GM12878 (cell line): ENCODE results near the gene FIG4. TPM values are rescaled to one million over a fixed set of nuclear protein-coding genes. Genes with fewer than 3 reads are reported as not detected.

ENCODE experiments used
- ATAC-seq: fragments of 200-7000 bp; cut with Tn5 transposase; 3 replicates; pipeline ENCODE4 v1.9.1; 2020; ENCODE audit warnings: mild to moderate bottlenecking, moderate library complexity
- BruUV-seq: library from RNA; stranded (reverse); fragments of 400-500 nt; replicated peaks from 2 replicates; lab custom pipeline; 2021; lab: Mats Ljungman, UMichigan
- CTCF ChIA-PET: fragments of 300-600 bp; sonication (Branson Sonifier 250); formaldehyde crosslinking; extraction: SDS; loops from one replicate; lab custom pipeline; 2021; ENCODE audit warnings: inconsistent platforms; lab: Yijun Ruan, JAX
- POLR2A ChIA-PET: fragments of 350-600 bp; formaldehyde crosslinking; extraction: SDS; loops from one replicate; lab custom pipeline; 2021; ENCODE audit warnings: inconsistent platforms; lab: Charles Lee
- RAD21 ChIA-PET: fragments of 300-600 bp; sonication (Branson Sonifier 250); formaldehyde crosslinking; loops from one replicate; lab custom pipeline; 2023; ENCODE audit warnings: antibody characterized with exemption; ENCODE audit not compliant: unreplicated experiment; lab: Charles Lee
- SMC1A ChIA-PET: fragments of 300-600 bp; sonication (Branson Sonifier 250); formaldehyde crosslinking; loops from one replicate; lab custom pipeline; 2023; ENCODE audit not compliant: unreplicated experiment, uncharacterized antibody; lab: Charles Lee
- DNase-seq: peaks from one replicate; pipeline ENCODE4 v3.0.0-alpha.2; 2011; ENCODE audit warnings: low read depth, low spot score
- FAIRE-seq: peaks from 3 replicates; lab custom pipeline; 2011; peaks lifted over from hg19 to GRCh38; lab: Jason Lieb, UNC
- H2AFZ ChIP-seq: 2 replicates; pipeline ENCODE4 v1.6.0; 2011; ENCODE audit warnings: low read depth, low read length, control low read depth; ENCODE audit not compliant: control insufficient read depth
- H3K27ac ChIP-seq: 2 replicates; pipeline ENCODE4 v1.5.1; 2011; ENCODE audit warnings: control low read depth; ENCODE audit not compliant: control insufficient read depth, insufficient read depth
- H3K27me3 ChIP-seq, 2 experiments: replicated peaks in 1 of 2; 2 replicates each; pipeline versions ENCODE4 v1.6.0 to v1.6.1; 2011; ENCODE audit warnings: low read length in 1 of 2; ENCODE audit not compliant: control insufficient read depth in 2 of 2, insufficient read depth in 2 of 2
- H3K36me3 ChIP-seq, 2 experiments: 2 replicates each; pipeline ENCODE4 v1.5.1; 2011; ENCODE audit warnings: low read length in 1 of 2; ENCODE audit not compliant: control insufficient read depth in 2 of 2, insufficient read depth in 2 of 2
- H3K4me1 ChIP-seq: 2 replicates; pipeline ENCODE4 v1.6.1; 2011; ENCODE audit warnings: mild to moderate bottlenecking, low read length, moderate library complexity, mixed read lengths; ENCODE audit not compliant: control insufficient read depth, insufficient read depth
- H3K4me2 ChIP-seq: 2 replicates; pipeline ENCODE4 v1.6.0; 2011; ENCODE audit warnings: control low read depth; ENCODE audit not compliant: control insufficient read depth, insufficient read depth
- H3K4me3 ChIP-seq: fragments of 200-600 bp; sonication (generic); 2 replicates; pipeline ENCODE4 v1.5.1; 2016
- H3K79me2 ChIP-seq: 2 replicates; pipeline ENCODE4 v1.6.0; 2011; ENCODE audit warnings: low read length; ENCODE audit not compliant: control insufficient read depth, insufficient read depth
- H3K9ac ChIP-seq: 2 replicates; pipeline ENCODE4 v1.8.0; 2011; ENCODE audit warnings: low read length, control low read depth, mixed read lengths; ENCODE audit not compliant: control insufficient read depth, insufficient read depth
- H3K9me3 ChIP-seq: replicated peaks from 3 replicates; pipeline ENCODE4 v1.5.1; 2011; ENCODE audit warnings: mild to moderate bottlenecking, low read length; ENCODE audit not compliant: control insufficient read depth, insufficient read depth
- H4K20me1 ChIP-seq: 2 replicates; pipeline ENCODE4 v1.6.0; 2011; ENCODE audit not compliant: control insufficient read depth, insufficient read depth
- BRCA1 ChIP-seq: IDR thresholded peaks from 2 replicates; pipeline ENCODE4 v1.6.1; 2011; ENCODE audit warnings: low read depth, low read length, improper control_type of control experiment
- CHD1 ChIP-seq: IDR thresholded peaks from 2 replicates; pipeline ENCODE4 v1.6.1; 2012; ENCODE audit warnings: low read depth, low read length, improper control_type of control experiment
- IRF4 ChIP-seq: IDR thresholded peaks from 2 replicates; pipeline ENCODE4 v1.6.1; 2011; ENCODE audit warnings: low read depth, low read length
- NFYB ChIP-seq: IDR thresholded peaks from 2 replicates; pipeline ENCODE4 v1.6.1; 2011; ENCODE audit warnings: low read depth, mild to moderate bottlenecking, low read length, improper control_type of control experiment, moderate library complexity; ENCODE audit not compliant: insufficient read depth
- NR2C2 ChIP-seq: IDR thresholded peaks from 2 replicates; pipeline ENCODE4 v1.6.1; 2011; ENCODE audit warnings: borderline replicate concordance, low read depth; ENCODE audit not compliant: control insufficient read depth, insufficient read length
- RFX5 ChIP-seq: IDR thresholded peaks from 2 replicates; pipeline ENCODE4 v1.6.1; 2011; ENCODE audit warnings: low read depth, low read length, improper control_type of control experiment
- SMAD1 ChIP-seq: fragments of 450-650 bp; IDR thresholded peaks from 2 replicates; pipeline ENCODE4 v1.6.1; 2018; ENCODE audit warnings: mild to moderate bottlenecking, low read depth; ENCODE audit not compliant: partially characterized antibody
- SMAD5 ChIP-seq: IDR thresholded peaks from 2 replicates; pipeline ENCODE4 v1.6.1; 2016; ENCODE audit warnings: antibody characterized with exemption, low read depth
- ZNF622 ChIP-seq: fragments of 450-650 bp; IDR thresholded peaks from 2 replicates; pipeline ENCODE4 v1.6.1; 2017; ENCODE audit warnings: mild to moderate bottlenecking, inconsistent platforms
- WGBS: methylation state at CpG from one replicate; pipeline ENCODE4 v1.1.6; 2016; ENCODE audit warnings: low lambda C conversion rate; ENCODE audit not compliant: insufficient replicate concordance, insufficient coverage; ENCODE audit errors: missing lambda C conversion rate; 5-methylcytosine and 5-hydroxymethylcytosine counted together
- in situ Hi-C: fragments of 300-500 bp; cut with MboI; formaldehyde crosslinking; loops from 9 replicates; pipeline ENCODE4 v1.14.3; 2018; ENCODE audit warnings: mixed read lengths
- intact Hi-C: fragments of 100-400 bp; cut with micrococcal nuclease; formaldehyde crosslinking; loops from one replicate; pipeline ENCODE4 v1.14.2; 2022; ENCODE audit not compliant: unreplicated experiment
- polyA plus RNA-seq, 11 experiments: library from polyadenylated mRNA; depleted of rRNA in 4 of 11; unstranded in 6 of 11; stranded (reverse) in 5 of 11; fragments of >200 nt; fragmentation: Nextera tagmentation in 4 of 11; fragmentation: Illumina TruSeq in 1 of 11; extraction: Ambion mirVana in 4 of 11; extraction: Trizol in 1 of 11; gene quantifications; 1 replicate in 1 of 11; 2 replicates in 10 of 11; pipeline versions ENCODE4 v1.2.1 to v1.2.3, GENCODE V29; 2011 to 2016; ENCODE audit warnings: inconsistent platforms in 2 of 11, missing spikeins in 2 of 11, low read depth in 1 of 11
- total RNA-seq, 4 experiments: library from RNA; depleted of rRNA in 3 of 4; stranded (reverse); fragments of >200 nt in 3 of 4; fragmentation: Illumina TruSeq in 1 of 4; extraction: Trizol in 1 of 4; gene quantifications; 2 replicates each; pipeline versions ENCODE4 v1.2.1 to v1.2.3, GENCODE V29; 2013 to 2021
- TF ChIP-seq, protein P1 (sequence below): fragments of 450-650 bp; formaldehyde crosslinking; IDR thresholded peaks from 2 replicates; pipeline ENCODE4 v1.4.0; 2022; ENCODE audit warnings: mild to moderate bottlenecking, moderate library complexity
- TF ChIP-seq, protein P2 (sequence below): fragments of 450-650 bp; IDR thresholded peaks from 2 replicates; pipeline ENCODE4 v1.6.1; 2017; ENCODE audit warnings: low read depth, mild to moderate bottlenecking, moderate library complexity

Gene FIG4
- total and polyA plus RNA-seq, 10 of the 15 experiments (the other 5 are each of a cell fraction or from before 2014, with no cell fraction given) = 3.8 to 23.2 (median 11.8) TPM

DNA sequence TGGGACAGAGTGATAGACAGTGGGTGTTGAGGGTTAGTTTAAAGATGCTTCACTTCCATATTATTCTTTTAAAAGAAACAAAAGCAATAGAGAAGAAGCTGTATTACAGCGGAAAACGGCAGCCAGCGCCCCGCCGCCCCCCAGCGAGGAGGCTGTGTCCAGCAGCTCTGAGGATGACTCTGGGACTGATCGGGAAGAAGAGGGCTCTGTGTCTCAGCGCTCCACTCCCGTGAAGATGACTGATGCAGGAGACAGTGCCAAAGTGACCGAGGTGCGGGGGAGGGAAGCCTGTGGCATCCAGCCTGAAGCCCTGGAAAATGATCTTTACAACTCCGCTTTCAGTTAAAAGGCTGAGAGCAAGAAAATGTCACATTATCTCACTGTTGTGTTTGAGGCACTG is 100.2 kb downstream of the FIG4 start:
- no TSS peak for BruUV-seq
- ChIA-PET RAD21 (no interaction called here), SMC1A (interaction anchor here (1.5 kb wide), 1 partner anchor 12 kb away, joined by 3 read pairs; no protein-coding TSS in a partner anchor), POLR2A (no interaction called here), CTCF (interaction anchor here (1.2 kb wide), 1 partner anchor 249 kb away, joined by 4 read pairs; no protein-coding TSS in a partner anchor)
- Histone ChIP-seq H3K79me2 (no peaks in the 10 kb centered on the region), H3K4me3 (no peak overlapping the region), H3K27ac (no peak overlapping the region), H3K9ac (no peak overlapping the region), H2AFZ (no peak overlapping the region), H3K4me2 (no peak overlapping the region), H3K9me3 (no peaks in the 10 kb centered on the region), H3K4me1 (peaks cover 11% of the 10 kb centered on the region), H3K27me3 (no peaks in the 10 kb centered on the region), H3K36me3 (no peaks in the 10 kb centered on the region; a peak in 1 of 4 replicates), H4K20me1 (no peaks in the 10 kb centered on the region)
- no peak for TF ChIP-seq ZNF622
- TF ChIP-seq CHD1 = no peak
- no peak for FAIRE-seq
- WGBS = 94% methylated on average over 12 of the region's 12 CpGs
- no peak for ATAC-seq
- intact Hi-C loops = no loop called here
- in situ Hi-C loops = no loop called here
- DNase-seq = no peak

DNA sequence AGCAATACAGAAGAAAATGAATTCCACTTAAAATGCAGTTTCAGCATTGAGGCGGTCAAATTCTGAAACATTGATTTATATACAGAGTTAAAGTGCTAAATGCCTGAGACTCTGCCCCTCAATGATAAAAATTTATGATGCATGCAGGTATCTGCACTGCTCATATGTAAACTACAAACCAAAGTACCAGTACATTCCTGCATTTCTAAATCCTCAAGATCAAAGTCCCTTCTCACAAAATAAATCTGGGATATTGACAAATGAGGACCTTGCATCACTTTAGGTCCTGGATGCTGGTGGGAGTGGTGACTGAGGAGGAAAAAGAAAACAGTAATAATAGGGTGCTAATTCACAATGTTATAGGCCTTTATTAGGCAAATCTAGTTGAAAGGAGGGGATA is 101.9 kb downstream of the FIG4 start:
- no TSS peak for BruUV-seq
- Histone ChIP-seq H3K79me2 (no peaks in the 10 kb centered on the region), H2AFZ (no peak overlapping the region), H3K9me3 (no peaks in the 10 kb centered on the region), H3K4me2 (no peak overlapping the region), H3K4me1 (peaks cover 11% of the 10 kb centered on the region), H3K4me3 (no peak overlapping the region), H4K20me1 (no peaks in the 10 kb centered on the region), H3K27me3 (no peaks in the 10 kb centered on the region), H3K9ac (no peak overlapping the region), H3K36me3 (0 out of 4 replicates have a peak, but pooled peaks cover 0 to 4% of the 10 kb centered on the region in 2 experiments), H3K27ac (no peak overlapping the region)
- ATAC-seq (no peak), FAIRE-seq (no peak), DNase-seq (no peak)
- intact Hi-C loops = no loop called here
- ChIA-PET RAD21 (no interaction called here), SMC1A (interaction anchor here (1.2 kb wide), 1 partner anchor 33 kb away, joined by 4 read pairs; no protein-coding TSS in a partner anchor), POLR2A (no interaction called here), CTCF (interaction anchor here (1.2 kb wide), 1 partner anchor 11 kb away, joined by 3 read pairs; no protein-coding TSS in a partner anchor)
- 100% methylated on average over 1 of the region's 1 CpG for WGBS
- in situ Hi-C loops = no loop called here
- TF ChIP-seq NFYB (no peak), SMAD1 (no peak), RFX5 (no peak), BRCA1 (no peak), SMAD5 (no peak), NR2C2 (no peak), IRF4 (no peak)
- TF ChIP-seq, protein P1, sequence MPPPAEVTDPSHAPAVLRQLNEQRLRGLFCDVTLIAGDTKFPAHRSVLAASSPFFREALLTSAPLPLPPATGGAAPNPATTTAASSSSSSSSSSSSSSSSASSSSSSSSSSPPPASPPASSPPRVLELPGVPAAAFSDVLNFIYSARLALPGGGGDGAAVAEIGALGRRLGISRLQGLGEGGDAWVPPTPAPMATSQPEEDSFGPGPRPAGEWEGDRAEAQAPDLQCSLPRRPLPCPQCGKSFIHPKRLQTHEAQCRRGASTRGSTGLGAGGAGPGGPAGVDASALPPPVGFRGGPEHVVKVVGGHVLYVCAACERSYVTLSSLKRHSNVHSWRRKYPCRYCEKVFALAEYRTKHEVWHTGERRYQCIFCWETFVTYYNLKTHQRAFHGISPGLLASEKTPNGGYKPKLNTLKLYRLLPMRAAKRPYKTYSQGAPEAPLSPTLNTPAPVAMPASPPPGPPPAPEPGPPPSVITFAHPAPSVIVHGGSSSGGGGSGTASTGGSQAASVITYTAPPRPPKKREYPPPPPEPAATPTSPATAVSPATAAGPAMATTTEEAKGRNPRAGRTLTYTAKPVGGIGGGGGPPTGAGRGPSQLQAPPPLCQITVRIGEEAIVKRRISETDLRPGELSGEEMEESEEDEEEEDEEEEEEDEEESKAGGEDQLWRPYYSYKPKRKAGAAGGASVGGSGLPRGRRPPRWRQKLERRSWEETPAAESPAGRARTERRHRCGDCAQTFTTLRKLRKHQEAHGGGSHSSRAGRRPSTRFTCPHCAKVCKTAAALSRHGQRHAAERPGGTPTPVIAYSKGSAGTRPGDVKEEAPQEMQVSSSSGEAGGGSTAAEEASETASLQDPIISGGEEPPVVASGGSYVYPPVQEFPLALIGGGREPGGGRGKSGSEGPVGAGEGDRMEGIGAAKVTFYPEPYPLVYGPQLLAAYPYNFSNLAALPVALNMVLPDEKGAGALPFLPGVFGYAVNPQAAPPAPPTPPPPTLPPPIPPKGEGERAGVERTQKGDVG (CRISPR knock-in tag) = no peak
- TF ChIP-seq, protein P2, sequence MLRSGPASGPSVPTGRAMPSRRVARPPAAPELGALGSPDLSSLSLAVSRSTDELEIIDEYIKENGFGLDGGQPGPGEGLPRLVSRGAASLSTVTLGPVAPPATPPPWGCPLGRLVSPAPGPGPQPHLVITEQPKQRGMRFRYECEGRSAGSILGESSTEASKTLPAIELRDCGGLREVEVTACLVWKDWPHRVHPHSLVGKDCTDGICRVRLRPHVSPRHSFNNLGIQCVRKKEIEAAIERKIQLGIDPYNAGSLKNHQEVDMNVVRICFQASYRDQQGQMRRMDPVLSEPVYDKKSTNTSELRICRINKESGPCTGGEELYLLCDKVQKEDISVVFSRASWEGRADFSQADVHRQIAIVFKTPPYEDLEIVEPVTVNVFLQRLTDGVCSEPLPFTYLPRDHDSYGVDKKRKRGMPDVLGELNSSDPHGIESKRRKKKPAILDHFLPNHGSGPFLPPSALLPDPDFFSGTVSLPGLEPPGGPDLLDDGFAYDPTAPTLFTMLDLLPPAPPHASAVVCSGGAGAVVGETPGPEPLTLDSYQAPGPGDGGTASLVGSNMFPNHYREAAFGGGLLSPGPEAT = no peak
